CD4-positive, alpha-beta T cell (primary cell): ENCODE measurements around the gene SMPDL3B. TPM values are rescaled to one million over a fixed set of nuclear protein-coding genes. Genes with fewer than 3 reads are reported as not detected.

ENCODE experiments used
- ATAC-seq: fragments of 200-7000 bp; cut with Tn5 transposase; one replicate; pipeline ENCODE4 v1.10.0; 2022; ENCODE audit warnings: mild to moderate bottlenecking; ENCODE audit not compliant: poor library complexity
- CTCF ChIA-PET: fragments of 350-600 bp; sonication (Branson Sonifier 250); formaldehyde crosslinking; loops from one replicate; lab custom pipeline; 2021; ENCODE audit warnings: antibody characterized with exemption, inconsistent platforms; lab: Charles Lee
- POLR2A ChIA-PET: fragments of 350-600 bp; sonication (Branson Sonifier 250); formaldehyde crosslinking; loops from one replicate; lab custom pipeline; 2021; ENCODE audit warnings: antibody characterized with exemption, inconsistent platforms; lab: Charles Lee
- DNase-seq, 14 experiments: peaks; one replicate each; pipeline ENCODE4 v3.0.0-alpha.2; 2013 to 2020; ENCODE audit warnings: mixed read lengths in 2 of 14
- H3K27ac ChIP-seq, 2 donors: one replicate each; pipeline versions ENCODE4 v1.5.1 to v1.7.0; 2013; ENCODE audit warnings: low read length in 2 of 2, low read depth in 1 of 2, mild to moderate bottlenecking in 1 of 2
- H3K27me3 ChIP-seq, 2 experiments: 1 replicate in 1 of 2; 2 replicates in 1 of 2; pipeline versions ENCODE4 v1.6.1 to v1.7.0; 2013; ENCODE audit warnings: low read length in 2 of 2, control low read depth in 1 of 2, mild to moderate bottlenecking in 1 of 2, moderate library complexity in 1 of 2; ENCODE audit not compliant: insufficient read depth in 2 of 2, control insufficient read depth in 1 of 2
- H3K36me3 ChIP-seq: one replicate; pipeline ENCODE4 v1.6.1; 2013; ENCODE audit warnings: low read length, control low read depth; ENCODE audit not compliant: insufficient read depth
- H3K4me1 ChIP-seq: one replicate; pipeline ENCODE4 v1.6.1; 2013; ENCODE audit warnings: low read length, control low read depth; ENCODE audit not compliant: insufficient read depth
- H3K4me3 ChIP-seq: one replicate; pipeline ENCODE4 v1.5.1; 2013; ENCODE audit warnings: mild to moderate bottlenecking, low read length, moderate library complexity
- H3K9me3 ChIP-seq, 2 experiments: 1 replicate in 1 of 2; 2 replicates in 1 of 2; pipeline versions ENCODE4 v1.6.1 to v1.7.0; 2013; ENCODE audit warnings: low read length in 2 of 2, mild to moderate bottlenecking in 2 of 2, control low read depth in 1 of 2, moderate library complexity in 1 of 2; ENCODE audit not compliant: control insufficient read depth in 1 of 2, insufficient read depth in 1 of 2
- H3K27ac Mint-ChIP-seq: one replicate; pipeline ENCODE4 v1.8.0; 2020; ENCODE audit warnings: mixed read lengths
- H3K27me3 Mint-ChIP-seq: one replicate; pipeline ENCODE4 v1.8.0; 2021; ENCODE audit warnings: mixed read lengths
- H3K36me3 Mint-ChIP-seq: one replicate; pipeline ENCODE4 v1.8.0; 2021; ENCODE audit warnings: low read depth, mixed read lengths
- H3K4me1 Mint-ChIP-seq: one replicate; pipeline ENCODE4 v1.8.0; 2021; ENCODE audit warnings: low read depth, mixed read lengths
- H3K4me3 Mint-ChIP-seq: one replicate; pipeline ENCODE4 v1.8.0; 2020; ENCODE audit warnings: mild to moderate bottlenecking, mixed read lengths
- H3K9me3 Mint-ChIP-seq: one replicate; pipeline ENCODE4 v1.8.0; 2020; ENCODE audit warnings: mixed read lengths
- intact Hi-C, 2 experiments: fragments of 100-400 bp; cut with DNase I in 1 of 2; cut with micrococcal nuclease in 1 of 2; formaldehyde crosslinking; loops; one replicate each; pipeline versions ENCODE4 v1.15.1 to v1.9.0; 2023 to 2025; cut with DNase I, micrococcal nuclease
- total RNA-seq, 174 experiments: library from RNA in 2 of 174; stranded (reverse) in 2 of 174; gene quantifications; one replicate each; pipeline ENCODE4 v1.2.3 and lab custom pipeline; 2021 to 2026
- TF ChIP-seq, protein P1 (sequence below): fragments of 200-600 bp; IDR thresholded peaks from one replicate; pipeline ENCODE4 v1.8.0; 2022; ENCODE audit warnings: antibody characterized with exemption, mild to moderate bottlenecking

Gene SMPDL3B
- total RNA-seq, 2 experiments from 2014 or later, result not detected

DNA sequence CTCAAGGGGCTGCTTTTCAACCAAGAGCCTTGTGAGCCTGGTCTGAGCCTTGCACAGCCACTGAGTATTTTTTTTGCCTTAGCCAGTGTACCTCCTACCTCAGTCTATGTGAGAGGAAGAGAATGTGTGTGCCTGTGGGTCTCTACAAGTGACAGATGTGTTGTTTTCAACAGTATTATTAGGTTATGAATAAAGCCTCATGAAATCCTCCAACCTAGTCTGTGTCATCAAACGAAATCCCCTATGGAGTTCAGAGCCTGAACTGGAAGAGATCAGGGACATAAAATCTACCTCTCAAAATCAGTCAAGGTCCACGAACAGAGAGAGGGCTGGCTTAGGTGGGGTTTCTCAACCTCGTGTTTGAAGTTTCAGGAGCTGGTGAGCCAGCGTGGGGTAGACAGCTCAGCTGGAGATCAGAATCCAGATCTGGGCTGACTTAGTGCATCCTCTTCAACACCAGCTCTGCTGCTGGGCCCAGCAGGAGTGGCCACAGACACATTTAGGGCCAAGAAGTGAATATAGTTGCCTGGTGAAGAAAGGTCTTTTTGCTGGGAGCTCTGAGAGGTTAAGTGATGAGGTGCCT, 33.2 kb downstream of the SMPDL3B start:
- ChIA-PET CTCF (no interaction called here), POLR2A (interaction anchor here (2.0 kb wide), 1 partner anchor 8 kb away, joined by 11 read pairs; the partner anchor contains the start of gene XKR8)
- Mint-ChIP-seq H3K9me3 (no peaks in the 10 kb centered on the region), H3K36me3 (peaks cover 59% of the 10 kb centered on the region), H3K4me3 (no peak overlapping the region), H3K27ac (peak overlapping the region; percentile 42), H3K4me1 (peaks cover 25% of the 10 kb centered on the region), H3K27me3 (no peaks in the 10 kb centered on the region)
- Histone ChIP-seq H3K27me3 (no peaks in the 10 kb centered on the region), H3K9me3 (no peaks in the 10 kb centered on the region), H3K4me1 (no peaks in the 10 kb centered on the region), H3K36me3 (peaks cover 64% of the 10 kb centered on the region), H3K4me3 (no peak overlapping the region), H3K27ac (peak overlapping the region in 1 of 2 donors; percentile 10)
- TF ChIP-seq, protein P1, sequence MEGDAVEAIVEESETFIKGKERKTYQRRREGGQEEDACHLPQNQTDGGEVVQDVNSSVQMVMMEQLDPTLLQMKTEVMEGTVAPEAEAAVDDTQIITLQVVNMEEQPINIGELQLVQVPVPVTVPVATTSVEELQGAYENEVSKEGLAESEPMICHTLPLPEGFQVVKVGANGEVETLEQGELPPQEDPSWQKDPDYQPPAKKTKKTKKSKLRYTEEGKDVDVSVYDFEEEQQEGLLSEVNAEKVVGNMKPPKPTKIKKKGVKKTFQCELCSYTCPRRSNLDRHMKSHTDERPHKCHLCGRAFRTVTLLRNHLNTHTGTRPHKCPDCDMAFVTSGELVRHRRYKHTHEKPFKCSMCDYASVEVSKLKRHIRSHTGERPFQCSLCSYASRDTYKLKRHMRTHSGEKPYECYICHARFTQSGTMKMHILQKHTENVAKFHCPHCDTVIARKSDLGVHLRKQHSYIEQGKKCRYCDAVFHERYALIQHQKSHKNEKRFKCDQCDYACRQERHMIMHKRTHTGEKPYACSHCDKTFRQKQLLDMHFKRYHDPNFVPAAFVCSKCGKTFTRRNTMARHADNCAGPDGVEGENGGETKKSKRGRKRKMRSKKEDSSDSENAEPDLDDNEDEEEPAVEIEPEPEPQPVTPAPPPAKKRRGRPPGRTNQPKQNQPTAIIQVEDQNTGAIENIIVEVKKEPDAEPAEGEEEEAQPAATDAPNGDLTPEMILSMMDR, result no peak
- ATAC-seq, result no peak
- DNase-seq, result no peak
- intact Hi-C loops, result no loop called here

DNA sequence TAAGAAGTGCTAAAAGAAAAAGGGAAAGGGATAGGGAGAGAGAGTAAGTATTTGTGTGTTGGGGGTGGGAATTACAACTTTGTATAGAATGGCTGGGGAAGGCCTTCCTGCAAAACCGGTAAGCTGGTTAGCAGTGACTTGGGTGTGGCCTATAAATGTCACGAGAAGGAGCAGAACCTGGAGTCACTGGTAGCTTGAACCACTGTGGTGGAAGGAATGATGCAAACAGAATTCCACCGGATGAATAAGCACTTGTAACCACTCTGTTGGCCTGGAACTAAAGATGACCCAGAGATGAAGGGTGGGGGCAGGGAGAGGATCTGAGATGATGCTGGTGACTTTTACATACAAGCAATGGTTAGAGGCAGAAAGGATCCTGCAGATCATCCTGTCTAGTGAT, 33.9 kb downstream of the SMPDL3B start:
- intact Hi-C loops, result no loop called here
- Mint-ChIP-seq H3K36me3 (peaks cover 59% of the 10 kb centered on the region), H3K9me3 (no peaks in the 10 kb centered on the region), H3K4me1 (peaks cover 25% of the 10 kb centered on the region), H3K27ac (peak overlapping the region; percentile 42), H3K27me3 (no peaks in the 10 kb centered on the region), H3K4me3 (no peak overlapping the region)
- H3K36me3 ChIP-seq, result peaks cover 60% of the 10 kb centered on the region
- ChIA-PET POLR2A (interaction anchor here (0.7 to 2.0 kb wide), 2 partner anchors 9 to 1421 kb away, joined by 3 to 11 read pairs; partner anchors contain the start of gene XKR8), CTCF (no interaction called here)
- H3K27me3 ChIP-seq, result no peaks in the 10 kb centered on the region
- ATAC-seq, result no peak
- no peaks in the 10 kb centered on the region for H3K9me3 ChIP-seq
- H3K4me3 ChIP-seq, result no peak overlapping the region
- TF ChIP-seq, protein P1, result no peak
- no peak for DNase-seq
- H3K4me1 ChIP-seq, result no peaks in the 10 kb centered on the region
- H3K27ac ChIP-seq, result peak overlapping the region in 1 of 2 donors; percentile 2

DNA sequence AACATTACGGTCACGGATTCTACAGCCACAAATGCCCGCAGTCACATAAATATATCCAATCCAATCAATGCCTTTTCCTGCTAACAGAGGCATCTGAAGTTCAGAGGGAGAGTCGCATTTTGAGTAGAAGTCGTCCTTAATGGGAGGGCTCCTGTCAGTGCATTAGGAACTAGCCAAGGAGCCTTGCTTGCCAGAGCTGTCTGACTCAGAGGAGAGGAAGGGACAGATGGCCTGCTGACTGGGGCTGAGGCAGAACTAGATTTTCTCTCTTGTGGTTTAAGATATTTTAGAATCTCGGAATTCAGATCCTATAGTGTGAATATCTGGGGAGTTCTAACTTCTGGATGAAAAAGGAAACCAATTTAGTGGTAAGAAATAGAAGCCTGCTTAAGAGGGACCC, 35.6 kb downstream of the SMPDL3B start:
- ChIA-PET CTCF (interaction anchor here (1.5 kb wide), 1 partner anchor 112 kb away, joined by 5 read pairs; no protein-coding TSS in a partner anchor), POLR2A (interaction anchor here (0.9 kb wide), 1 partner anchor 11 kb away, joined by 3 read pairs; the partner anchor contains the start of gene XKR8)
- no peak overlapping the region for H3K4me3 Mint-ChIP-seq
- Histone ChIP-seq H3K4me1 (no peaks in the 10 kb centered on the region), H3K27me3 (no peaks in the 10 kb centered on the region), H3K27ac (no peak overlapping the region), H3K4me3 (no peak overlapping the region), H3K9me3 (no peaks in the 10 kb centered on the region), H3K36me3 (peaks cover 60% of the 10 kb centered on the region)
- H3K27me3 Mint-ChIP-seq, result no peaks in the 10 kb centered on the region
- H3K27ac Mint-ChIP-seq, result peak overlapping the region; percentile 57
- intact Hi-C loops, result no loop called here
- no peak for DNase-seq
- ATAC-seq, result no peak
- TF ChIP-seq, protein P1, result no peak
- H3K4me1 Mint-ChIP-seq, result peaks cover 25% of the 10 kb centered on the region
- H3K9me3 Mint-ChIP-seq, result no peaks in the 10 kb centered on the region
- peaks cover 52% of the 10 kb centered on the region for H3K36me3 Mint-ChIP-seq
